A549 (cell line): ENCODE data around the gene RNF186. TPM values are rescaled to one million over a fixed set of nuclear protein-coding genes. Genes with fewer than 3 reads are reported as not detected.

ENCODE experiments used
- ATAC-seq, 2 experiments: fragments of 200-7000 bp in 1 of 2; fragments of >200 bp in 1 of 2; cut with Nextera tagmentation in 1 of 2; cut with Tn5 transposase in 1 of 2; 3 replicates each; pipeline versions ENCODE4 v1.8.0 to v1.9.1; 2018 to 2020; ENCODE audit warnings: mild to moderate bottlenecking in 1 of 2, moderate library complexity in 1 of 2
- CTCF ChIA-PET: fragments of 300-600 bp; sonication (Branson Sonifier 250); formaldehyde crosslinking; extraction: SDS; loops from one replicate; lab custom pipeline; 2021; ENCODE audit warnings: antibody characterized with exemption, inconsistent platforms; lab: Yijun Ruan, JAX
- POLR2A ChIA-PET: fragments of 350-600 bp; formaldehyde crosslinking; extraction: SDS; loops from one replicate; lab custom pipeline; 2021; ENCODE audit warnings: antibody characterized with exemption, inconsistent platforms; lab: Yijun Ruan, JAX
- DNase-seq, 2 experiments: peaks; one replicate each; pipeline versions ENCODE4 v3.0.0 to v3.0.0-alpha.2; 2011 to 2016; ENCODE audit warnings: low read depth in 1 of 2, low spot score in 1 of 2
- FAIRE-seq: peaks from 2 replicates; lab custom pipeline; 2011; peaks lifted over from hg19 to GRCh38; lab: Jason Lieb, UNC
- H3K27ac ChIP-seq, 2 experiments: fragments of >200 bp; sonication (Bioruptor Twin); formaldehyde crosslinking; 3 replicates each; pipeline ENCODE4 v1.5.1; 2016 to 2017
- H3K4me1 ChIP-seq: fragments of >200 bp; sonication (Bioruptor Twin); formaldehyde crosslinking; 3 replicates; pipeline ENCODE4 v1.6.1; 2016
- H3K4me2 ChIP-seq: fragments of >200 bp; sonication (Bioruptor Twin); formaldehyde crosslinking; 3 replicates; pipeline ENCODE4 v1.6.1; 2016
- H3K4me3 ChIP-seq: fragments of >200 bp; sonication (Bioruptor Twin); formaldehyde crosslinking; 3 replicates; pipeline ENCODE4 v1.5.1; 2016
- H3K9me3 ChIP-seq: fragments of >200 bp; sonication (Bioruptor Twin); formaldehyde crosslinking; 3 replicates; pipeline ENCODE4 v1.6.1; 2016
- BCL3 ChIP-seq: fragments of >200 bp; sonication (Bioruptor Twin); formaldehyde crosslinking; IDR thresholded peaks from 3 replicates; pipeline ENCODE4 v1.6.1; 2016
- CHD2 ChIP-seq: fragments of 150-350 bp; IDR thresholded peaks from 2 replicates; pipeline ENCODE4 v1.6.1; 2014; ENCODE audit warnings: low read length; ENCODE audit not compliant: partially characterized antibody
- FOSB ChIP-seq: fragments of 250-450 bp; sonication (Bioruptor Pico); IDR thresholded peaks from 2 replicates; pipeline ENCODE4 v1.5.0; 2020; ENCODE audit warnings: mild to moderate bottlenecking, moderate library complexity
- FOSL2 ChIP-seq, 2 experiments: fragments of 450-650 bp in 1 of 2; fragments of >200 bp in 1 of 2; sonication (Bioruptor Twin) in 1 of 2; formaldehyde crosslinking; IDR thresholded peaks; 2 replicates each; pipeline versions ENCODE4 v1.5.0 to v1.6.1; 2016 to 2020; ENCODE audit warnings: mild to moderate bottlenecking in 1 of 2, moderate library complexity in 1 of 2
- FOXS1 ChIP-seq: fragments of 250-450 bp; sonication (Bioruptor Pico); IDR thresholded peaks from 2 replicates; pipeline ENCODE4 v1.5.0; 2020; ENCODE audit warnings: mild to moderate bottlenecking, moderate library complexity
- GATA3 ChIP-seq: IDR thresholded peaks from 2 replicates; pipeline ENCODE4 v1.6.1; 2012; ENCODE audit warnings: borderline replicate concordance
- HES2 ChIP-seq: fragments of >200 bp; sonication (Bioruptor Twin); formaldehyde crosslinking; IDR thresholded peaks from 2 replicates; pipeline ENCODE4 v1.6.1; 2016
- HMGXB4 ChIP-seq: fragments of 250-450 bp; sonication (Bioruptor Pico); IDR thresholded peaks from 2 replicates; pipeline ENCODE4 v1.5.0; 2021; ENCODE audit warnings: mild to moderate bottlenecking, moderate library complexity, borderline replicate concordance
- HOXA7 ChIP-seq: fragments of 250-450 bp; sonication (Bioruptor Pico); IDR thresholded peaks from 2 replicates; pipeline ENCODE4 v1.5.0; 2020; ENCODE audit warnings: mild to moderate bottlenecking, moderate library complexity
- JUNB ChIP-seq: fragments of >200 bp; sonication (Bioruptor Twin); formaldehyde crosslinking; IDR thresholded peaks from 2 replicates; pipeline ENCODE4 v1.6.1; 2016
- KDM1A ChIP-seq: fragments of 200-600 bp; sonication (generic); IDR thresholded peaks from 2 replicates; pipeline ENCODE4 v1.6.1; 2016; ENCODE audit warnings: low read depth, mild to moderate bottlenecking
- MAFK ChIP-seq: fragments of 450-650 bp; IDR thresholded peaks from 2 replicates; pipeline ENCODE4 v1.6.1; 2014; ENCODE audit not compliant: partially characterized antibody
- NPAS2 ChIP-seq: fragments of 250-450 bp; sonication (Bioruptor Pico); IDR thresholded peaks from 2 replicates; pipeline ENCODE4 v1.8.0; 2022; ENCODE audit warnings: mild to moderate bottlenecking, moderate library complexity, borderline replicate concordance
- RNF2 ChIP-seq: fragments of 200-600 bp; sonication (generic); IDR thresholded peaks from 2 replicates; pipeline ENCODE4 v1.6.1; 2016; ENCODE audit warnings: low read depth, mild to moderate bottlenecking, antibody characterized with exemption, moderate library complexity, borderline replicate concordance
- SREBF2 ChIP-seq: fragments of 450-650 bp; IDR thresholded peaks from 2 replicates; pipeline ENCODE4 v1.6.1; 2014; ENCODE audit warnings: mild to moderate bottlenecking, moderate library complexity
- USF2 ChIP-seq: fragments of 450-650 bp; IDR thresholded peaks from 2 replicates; pipeline ENCODE4 v1.6.1; 2014; ENCODE audit warnings: antibody characterized with exemption
- ZC3H11A ChIP-seq: fragments of 450-650 bp; IDR thresholded peaks from 2 replicates; pipeline ENCODE4 v1.6.1; 2014; ENCODE audit warnings: antibody characterized with exemption, mild to moderate bottlenecking
- ZNF302 ChIP-seq: fragments of 250-450 bp; sonication (Bioruptor Pico); IDR thresholded peaks from 2 replicates; pipeline ENCODE4 v1.9.0; 2021; ENCODE audit warnings: inconsistent platforms, mild to moderate bottlenecking, moderate library complexity
- WGBS: methylation state at CpG from one replicate; pipeline ENCODE4 v1.1.6; 2017; ENCODE audit errors: missing lambda C conversion rate; 5-methylcytosine and 5-hydroxymethylcytosine counted together
- polyA plus RNA-seq, 4 experiments: library from polyadenylated mRNA; depleted of rRNA in 3 of 4; stranded (reverse); fragments of >200 nt; fragmentation: RNase III in 1 of 4; extraction: RNeasy Plus Mini Kit Qiagen cat#74134 plus additional on column Dnase treatment in 1 of 4; gene quantifications; 2 replicates in 3 of 4; 3 replicates in 1 of 4; pipeline ENCODE4 v1.2.3, GENCODE V29; 2011 to 2017

Gene RNF186
- polyA plus RNA-seq, 2 of the 4 experiments (the other 2 are of a cell fraction): not detected

- no peak overlapping the region for H3K4me2 ChIP-seq
- no peak for ATAC-seq
- CTCF ChIA-PET: no interaction called here
Measured at GRCh38 chr1:19768353-19769210, 46.5 kb downstream of the RNF186 start.

GRCh38 chr1:19765623-19766022, 49.5 kb downstream of the RNF186 start:
- ATAC-seq (peak; percentile 74 to 76), FAIRE-seq (no peak), DNase-seq (peak; percentile 58 to 75)
- Histone ChIP-seq H3K27ac (peak overlapping the region; percentile 63 to 71; a peak in 5 of 6 replicates), H3K4me3 (no peak overlapping the region), H3K4me2 (peak overlapping the region; percentile 52), H3K9me3 (no peaks in the 10 kb centered on the region), H3K4me1 (peaks cover 17% of the 10 kb centered on the region)
- CTCF ChIA-PET: interaction anchor here (0.8 to 2.0 kb wide), 2 partner anchors 50 to 387 kb away, joined by 4 to 6 read pairs; no protein-coding TSS in a partner anchor
- TF ChIP-seq FOSL2 (IDR thresholded peaks at IDR 0.05) (no peak), FOSL2 (CRISPR knock-in tag; IDR thresholded peaks at IDR 0.05) (0 out of 2 replicates have a peak, but pooled peaks have one; percentile 30), MAFK (peak; percentile 43), HOXA7 (CRISPR knock-in tag) (no peak), KDM1A (no peak)
- WGBS: 52% methylated on average over 10 of the region's 10 CpGs
- POLR2A ChIA-PET: no interaction called here

More at GRCh38 chr1:19768353-19769210, 46.5 kb downstream of the RNF186 start:
- Histone ChIP-seq H3K9me3 (no peaks in the 10 kb centered on the region), H3K27ac (no peak overlapping the region), H3K4me3 (no peak overlapping the region), H3K4me1 (peaks cover 17% of the 10 kb centered on the region)
- no peak for TF ChIP-seq MAFK
- no peak for TF ChIP-seq ZNF302 (CRISPR knock-in tag)
- no peak for TF ChIP-seq SREBF2
- TF ChIP-seq FOSB (CRISPR knock-in tag): no peak
- TF ChIP-seq ZC3H11A: no peak
- no peak for TF ChIP-seq HES2
- no peak for TF ChIP-seq CHD2
- no peak for TF ChIP-seq BCL3
- no peak for TF ChIP-seq JUNB
- TF ChIP-seq FOXS1 (CRISPR knock-in tag): no peak
- TF ChIP-seq HMGXB4: no peak
- TF ChIP-seq USF2: no peak
- TF ChIP-seq NPAS2 (CRISPR knock-in tag): no peak
- TF ChIP-seq FOSL2 (IDR thresholded peaks at IDR 0.05): no peak
- TF ChIP-seq FOSL2 (CRISPR knock-in tag; IDR thresholded peaks at IDR 0.05): no peak
- TF ChIP-seq RNF2: no peak
- TF ChIP-seq GATA3: no peak
- DNase-seq (no peak), FAIRE-seq (no peak)
- POLR2A ChIA-PET: no interaction called here
- 91% methylated on average over 15 of the region's 18 CpGs for WGBS
